ENCODE results near the gene SLC25A22. TPM values are rescaled to one million over a fixed set of nuclear protein-coding genes. Genes with fewer than 3 reads are reported as not detected.

SLC25A22 gene
- polyA plus RNA-seq (2013), result 14.5 and 14.7 TPM in 2 replicates

DNA sequence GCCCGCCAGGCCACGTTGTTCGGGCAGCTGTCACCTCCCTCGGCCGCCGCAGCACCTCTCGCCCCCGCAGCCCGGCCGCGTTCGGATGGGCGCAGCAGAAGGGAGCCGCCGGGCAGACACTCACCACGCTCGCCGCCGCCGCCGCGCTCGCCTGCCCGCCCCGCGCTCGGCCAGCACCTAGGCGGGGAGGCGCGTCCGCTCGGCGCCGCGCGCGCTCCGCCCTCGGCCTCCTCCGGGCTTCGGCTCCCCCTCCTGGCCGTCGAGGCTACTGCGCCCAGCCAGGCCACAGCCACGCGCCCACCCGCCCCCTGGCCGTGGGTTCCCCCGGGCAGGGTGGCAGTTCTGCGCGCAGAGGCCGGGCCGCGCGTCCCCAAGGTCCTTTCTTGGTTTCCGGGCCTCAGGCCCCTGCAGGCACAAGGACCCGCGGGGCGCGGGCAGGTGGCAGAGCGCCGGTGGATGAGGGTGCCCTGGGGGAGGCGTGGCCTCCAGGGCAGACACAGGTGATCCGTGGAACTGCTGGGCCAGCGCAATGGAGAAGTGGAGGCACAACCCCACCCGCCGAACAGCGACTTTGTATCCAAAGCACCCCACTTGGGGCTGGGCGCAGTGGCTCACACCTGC is at the start of gene SLC25A22:
SLC25A22 (minus strand) TSS at position 189 of the 621 bp plus-strand sequence. CDS start 3,275 bp downstream, outside the sequence.
- H3K23ac ChIP-seq (ENCODE audit: low read length), result no peak within 1 kb of the TSS
- H2BK120ac ChIP-seq (ENCODE audit: insufficient read depth, low read length, poor library complexity), result peak within 1 kb of the TSS; percentile 20
- no peaks in the 10 kb centered on the region for H3K27me3 ChIP-seq (ENCODE audit: insufficient read depth, low read length)
- H3K4me1 ChIP-seq (ENCODE audit: control insufficient read depth in 1 of 2, insufficient read depth in 2 of 2, low read length in 2 of 2), result peaks cover 14 to 17% of the 10 kb centered on the region in 2 experiments
- H3K79me2 ChIP-seq (ENCODE audit: control insufficient read depth, insufficient read depth, low read length, poor library complexity), result peaks cover 6% of the 10 kb centered on the region
- H3K9me3 ChIP-seq (ENCODE audit: insufficient read depth, low read depth, low read length), result peaks cover 5% of the 10 kb centered on the region
- H4K91ac ChIP-seq (ENCODE audit: low read depth, low read length), result peak within 1 kb of the TSS; percentile 90
- H3K4ac ChIP-seq (ENCODE audit: low read depth, low read length), result peak within 1 kb of the TSS; percentile 63
- H3K79me1 ChIP-seq (ENCODE audit: low read length), result peaks cover 6% of the 10 kb centered on the region
- peak within 1 kb of the TSS; percentile 92 for H3K4me2 ChIP-seq (ENCODE audit: low read length)
- H3K4me3 ChIP-seq (ENCODE audit: low read depth, low read length), result peak within 1 kb of the TSS; percentile 88
- peak; percentile 70 to 89 for DNase-seq
- WGBS (ENCODE audit: extremely low coverage, insufficient coverage, insufficient read length), result no CpG with 5 or more reads among the region's 69 CpGs
- no peak within 1 kb of the TSS for H2BK12ac ChIP-seq (ENCODE audit: low read length)
- H2BK5ac ChIP-seq (ENCODE audit: low read depth, low read length, poor library complexity), result peak within 1 kb of the TSS; percentile 51
- H3K14ac ChIP-seq (ENCODE audit: low read length), result peak within 1 kb of the TSS; percentile 85
- peak within 1 kb of the TSS; percentile 94 for H3K18ac ChIP-seq (ENCODE audit: low read length)
- H3K36me3 ChIP-seq (ENCODE audit: control insufficient read depth in 1 of 2, insufficient read depth in 2 of 2, low read length in 2 of 2), result peaks cover 57 to 60% of the 10 kb centered on the region in 2 experiments
- peak within 1 kb of the TSS; percentile 65 for H4K12ac ChIP-seq (ENCODE audit: low read depth, low read length)
- peak within 1 kb of the TSS; percentile 50 for H3K27ac ChIP-seq (ENCODE audit: low read depth, low read length)
- peak within 1 kb of the TSS; percentile 83 for H3K9ac ChIP-seq (ENCODE audit: low read length)
- peak within 1 kb of the TSS; percentile 40 for H2AK5ac ChIP-seq (ENCODE audit: low read length)
- H2AFZ ChIP-seq (ENCODE audit: insufficient read depth, low read length, poor library complexity), result peak within 1 kb of the TSS; percentile 80
- peak within 1 kb of the TSS; percentile 91 for H4K8ac ChIP-seq (ENCODE audit: low read depth, low read length)

DNA sequence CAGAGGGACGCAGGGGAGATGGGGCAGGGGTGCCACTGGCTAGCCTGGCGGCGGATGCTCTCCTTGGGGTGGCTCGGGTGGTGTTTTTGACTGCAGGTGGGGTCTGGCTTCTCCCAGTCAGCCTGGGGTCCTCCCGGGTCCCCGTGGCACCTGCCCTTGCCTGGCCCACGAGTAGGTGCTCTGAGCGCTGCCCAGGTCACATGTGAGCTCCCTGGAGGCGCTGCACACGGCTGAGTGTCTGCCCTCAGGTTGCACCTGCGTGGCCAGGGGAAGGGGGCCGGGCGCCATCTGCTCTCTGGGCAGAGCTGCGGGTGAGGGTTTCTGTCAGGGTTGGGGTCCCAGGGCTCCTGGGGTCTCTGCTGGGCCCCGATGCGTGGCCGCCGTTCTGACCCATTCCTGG is 49.8 kb upstream of the SLC25A22 start:
- Histone ChIP-seq H2BK12ac (ENCODE audit: low read length) (no peak overlapping the region), H3K36me3 (ENCODE audit: control insufficient read depth in 1 of 2, insufficient read depth in 2 of 2, low read length in 2 of 2) (no peaks in the 10 kb centered on the region), H3K27me3 (ENCODE audit: insufficient read depth, low read length) (peaks cover 14% of the 10 kb centered on the region), H3K9ac (ENCODE audit: low read length) (no peak overlapping the region), H3K18ac (ENCODE audit: low read length) (no peak overlapping the region), H4K12ac (ENCODE audit: low read depth, low read length) (no peak overlapping the region), H3K14ac (ENCODE audit: low read length) (no peak overlapping the region), H3K79me1 (ENCODE audit: low read length) (peaks cover 8% of the 10 kb centered on the region), H2AK5ac (ENCODE audit: low read length) (no peak overlapping the region), H2AFZ (ENCODE audit: insufficient read depth, low read length, poor library complexity) (no peak overlapping the region), H4K91ac (ENCODE audit: low read depth, low read length) (no peak overlapping the region), H3K27ac (ENCODE audit: low read depth, low read length) (no peak overlapping the region), H4K8ac (ENCODE audit: low read depth, low read length) (no peak overlapping the region), H3K79me2 (ENCODE audit: control insufficient read depth, insufficient read depth, low read length, poor library complexity) (no peaks in the 10 kb centered on the region), H3K23ac (ENCODE audit: low read length) (no peak overlapping the region), H3K4me1 (ENCODE audit: control insufficient read depth in 1 of 2, insufficient read depth in 2 of 2, low read length in 2 of 2) (peaks cover 24 to 33% of the 10 kb centered on the region in 2 experiments), H3K4me3 (ENCODE audit: low read depth, low read length) (no peak overlapping the region), H3K4ac (ENCODE audit: low read depth, low read length) (no peak overlapping the region), H3K9me3 (ENCODE audit: insufficient read depth, low read depth, low read length) (no peaks in the 10 kb centered on the region), H2BK120ac (ENCODE audit: insufficient read depth, low read length, poor library complexity) (no peak overlapping the region), H3K4me2 (ENCODE audit: low read length) (no peak overlapping the region), H2BK5ac (ENCODE audit: low read depth, low read length, poor library complexity) (no peak overlapping the region)
- DNase-seq, result no peak
- no CpG with 5 or more reads among the region's 18 CpGs for WGBS (ENCODE audit: extremely low coverage, insufficient coverage, insufficient read length)

GRCh38 chr11:846496-847098 is 48.5 kb upstream of the SLC25A22 start:
- no peak overlapping the region for H2BK5ac ChIP-seq (ENCODE audit: low read depth, low read length, poor library complexity)
- H3K9me3 ChIP-seq (ENCODE audit: insufficient read depth, low read depth, low read length), result no peaks in the 10 kb centered on the region
- no peak overlapping the region for H2AK5ac ChIP-seq (ENCODE audit: low read length)
- no peak overlapping the region for H2BK120ac ChIP-seq (ENCODE audit: insufficient read depth, low read length, poor library complexity)
- no peak overlapping the region for H3K4me3 ChIP-seq (ENCODE audit: low read depth, low read length)
- no peak overlapping the region for H3K18ac ChIP-seq (ENCODE audit: low read length)
- H3K27me3 ChIP-seq (ENCODE audit: insufficient read depth, low read length), result peaks cover 14% of the 10 kb centered on the region
- H2BK12ac ChIP-seq (ENCODE audit: low read length), result no peak overlapping the region
- no peak overlapping the region for H3K9ac ChIP-seq (ENCODE audit: low read length)
- H3K4ac ChIP-seq (ENCODE audit: low read depth, low read length), result no peak overlapping the region
- H3K4me1 ChIP-seq (ENCODE audit: control insufficient read depth in 1 of 2, insufficient read depth in 2 of 2, low read length in 2 of 2), result peaks cover 24 to 33% of the 10 kb centered on the region in 2 experiments
- H3K14ac ChIP-seq (ENCODE audit: low read length), result no peak overlapping the region
- no peak overlapping the region for H3K23ac ChIP-seq (ENCODE audit: low read length)
- H2AFZ ChIP-seq (ENCODE audit: insufficient read depth, low read length, poor library complexity), result no peak overlapping the region
- H4K91ac ChIP-seq (ENCODE audit: low read depth, low read length), result no peak overlapping the region
- H3K79me1 ChIP-seq (ENCODE audit: low read length), result peaks cover 13% of the 10 kb centered on the region
- no CpG with 5 or more reads among the region's 11 CpGs for WGBS (ENCODE audit: extremely low coverage, insufficient coverage, insufficient read length)
- no peak for DNase-seq
- peaks cover 7% of the 10 kb centered on the region for H3K79me2 ChIP-seq (ENCODE audit: control insufficient read depth, insufficient read depth, low read length, poor library complexity)
- no peak overlapping the region for H3K27ac ChIP-seq (ENCODE audit: low read depth, low read length)
- no peak overlapping the region for H4K8ac ChIP-seq (ENCODE audit: low read depth, low read length)
- no peak overlapping the region for H3K4me2 ChIP-seq (ENCODE audit: low read length)
- no peaks in the 10 kb centered on the region for H3K36me3 ChIP-seq (ENCODE audit: control insufficient read depth in 1 of 2, insufficient read depth in 2 of 2, low read length in 2 of 2)
- no peak overlapping the region for H4K12ac ChIP-seq (ENCODE audit: low read depth, low read length)

- no peak for DNase-seq
- H3K9me3 ChIP-seq (ENCODE audit: insufficient read depth, low read depth, low read length), result no peaks in the 10 kb centered on the region
- peaks cover 28 to 38% of the 10 kb centered on the region in 2 experiments for H3K4me1 ChIP-seq (ENCODE audit: control insufficient read depth in 1 of 2, insufficient read depth in 2 of 2, low read length in 2 of 2)
- peaks cover 13% of the 10 kb centered on the region for H3K27me3 ChIP-seq (ENCODE audit: insufficient read depth, low read length)
- H3K79me2 ChIP-seq (ENCODE audit: control insufficient read depth, insufficient read depth, low read length, poor library complexity), result peaks cover 10% of the 10 kb centered on the region
- H3K36me3 ChIP-seq (ENCODE audit: control insufficient read depth in 1 of 2, insufficient read depth in 2 of 2, low read length in 2 of 2), result peaks cover 2 to 4% of the 10 kb centered on the region in 2 experiments
- peak overlapping the region; percentile 41 for H2AK5ac ChIP-seq (ENCODE audit: low read length)
- no peak overlapping the region for H3K18ac ChIP-seq (ENCODE audit: low read length)
- H2AFZ ChIP-seq (ENCODE audit: insufficient read depth, low read length, poor library complexity), result no peak overlapping the region
- peaks cover 13% of the 10 kb centered on the region for H3K79me1 ChIP-seq (ENCODE audit: low read length)
- H3K14ac ChIP-seq (ENCODE audit: low read length), result no peak overlapping the region
- H4K8ac ChIP-seq (ENCODE audit: low read depth, low read length), result no peak overlapping the region
- H3K27ac ChIP-seq (ENCODE audit: low read depth, low read length), result no peak overlapping the region
- H3K23ac ChIP-seq (ENCODE audit: low read length), result no peak overlapping the region
- no peak overlapping the region for H2BK120ac ChIP-seq (ENCODE audit: insufficient read depth, low read length, poor library complexity)
- H3K4me2 ChIP-seq (ENCODE audit: low read length), result no peak overlapping the region
- no peak overlapping the region for H4K12ac ChIP-seq (ENCODE audit: low read depth, low read length)
- no peak overlapping the region for H3K9ac ChIP-seq (ENCODE audit: low read length)
- H4K91ac ChIP-seq (ENCODE audit: low read depth, low read length), result no peak overlapping the region
- H3K4ac ChIP-seq (ENCODE audit: low read depth, low read length), result no peak overlapping the region
- no peak overlapping the region for H2BK5ac ChIP-seq (ENCODE audit: low read depth, low read length, poor library complexity)
- no peak overlapping the region for H3K4me3 ChIP-seq (ENCODE audit: low read depth, low read length)
- WGBS (ENCODE audit: extremely low coverage, insufficient coverage, insufficient read length), result no CpG with 5 or more reads among the region's 8 CpGs
- H2BK12ac ChIP-seq (ENCODE audit: low read length), result no peak overlapping the region
Measured at GRCh38 chr11:845872-846495, 47.9 kb upstream of the SLC25A22 start.

Data from trophoblast cell (in vitro differentiated cells and primary cell).